Left kidney (tissue), 2 donors: Measurements from ENCODE around the gene PRDM11. TPM values are rescaled to one million over a fixed set of nuclear protein-coding genes. Genes with fewer than 3 reads are reported as not detected.
"Not testable (repeated sequence)": the region's sequence is repeated elsewhere in the genome, so short reads cannot be mapped to it uniquely, and the experiment has no call there.

Source experiments
- DNase-seq: peaks from one replicate; pipeline ENCODE4 v3.0.0-alpha.2; 2013
- polyA plus RNA-seq: library from polyadenylated mRNA; unstranded; fragments of 120-200 nt; gene quantifications from one replicate; pipeline ENCODE4 v1.2.1, GENCODE V29; 2013; ENCODE audit not compliant: insufficient read length

PRDM11 gene
- polyA plus RNA-seq, 1 donor = 22.1 TPM

GRCh38 chr11:45233121-45233803, 86.8 kb downstream of the PRDM11 start:
- DNase-seq = peak; percentile 43

GRCh38 chr11:45233804-45234170, 87.3 kb downstream of the PRDM11 start:
- DNase-seq = no peak

DNA sequence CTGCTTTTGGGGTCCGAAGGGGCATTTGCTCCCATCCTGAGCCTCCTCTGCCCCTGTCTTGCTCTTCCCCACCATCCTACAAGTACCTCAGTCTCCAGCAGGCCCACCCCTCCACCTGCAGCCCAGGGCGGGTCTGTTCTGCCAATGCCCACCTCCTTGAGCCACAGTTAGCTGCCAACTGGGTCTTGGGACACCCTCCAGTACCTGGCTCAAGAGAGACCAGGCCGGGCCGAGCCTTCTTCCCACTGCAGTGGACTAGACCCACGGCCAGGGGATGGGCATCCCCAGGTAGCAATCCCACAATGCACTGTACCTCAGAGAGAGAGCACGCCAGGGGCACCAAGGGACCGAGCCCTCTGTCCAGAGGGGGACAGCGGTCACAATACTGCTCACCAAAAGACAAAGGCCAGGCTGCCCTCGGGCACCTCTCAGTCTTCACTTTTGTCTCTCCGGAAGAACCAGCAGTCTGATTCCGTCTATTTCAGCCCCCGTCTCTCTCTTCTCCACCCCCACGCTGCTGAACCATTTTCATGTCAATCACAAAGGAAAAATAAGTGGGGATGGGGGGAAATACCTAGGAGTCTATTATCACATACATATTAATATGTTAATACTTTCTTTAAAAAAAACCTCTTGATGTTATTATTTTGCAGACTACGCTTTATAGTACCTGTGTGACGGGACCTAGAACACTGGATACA, 88.0 kb downstream of the PRDM11 start:
- no peak for DNase-seq

GRCh38 chr11:45237711-45238315, 91.4 kb downstream of the PRDM11 start:
- no peak for DNase-seq

GRCh38 chr11:45238724-45239123, 92.3 kb downstream of the PRDM11 start:
- no peak for DNase-seq

GRCh38 chr11:45239733-45240132, 93.3 kb downstream of the PRDM11 start:
- DNase-seq = no peak

DNA sequence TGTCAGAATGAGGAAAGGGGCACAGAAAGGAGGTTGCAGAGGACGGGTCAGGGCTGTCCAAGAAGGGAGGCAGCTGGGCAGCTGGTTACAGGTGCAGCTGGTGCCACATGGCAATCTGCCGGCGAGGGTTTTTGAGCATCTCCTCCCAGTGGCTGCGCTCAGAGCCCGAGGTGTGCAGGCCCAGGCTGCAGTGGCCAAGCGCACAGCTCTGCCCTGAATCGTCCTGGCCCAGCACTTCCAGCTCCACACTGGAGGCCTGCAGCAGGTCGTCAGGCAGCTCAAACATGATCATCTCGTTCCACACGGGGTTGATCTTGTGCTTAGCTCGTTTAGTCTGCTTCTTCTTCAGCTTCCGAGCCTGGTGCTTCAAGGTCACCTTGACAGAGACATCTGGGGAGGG, 97.5 kb downstream of the PRDM11 start:
- no peak for DNase-seq

GRCh38 chr11:45245218-45246045, 99.0 kb downstream of the PRDM11 start:
- DNase-seq = no peak

GRCh38 chr11:45246241-45246640, 99.8 kb downstream of the PRDM11 start:
- DNase-seq = no peak

DNA sequence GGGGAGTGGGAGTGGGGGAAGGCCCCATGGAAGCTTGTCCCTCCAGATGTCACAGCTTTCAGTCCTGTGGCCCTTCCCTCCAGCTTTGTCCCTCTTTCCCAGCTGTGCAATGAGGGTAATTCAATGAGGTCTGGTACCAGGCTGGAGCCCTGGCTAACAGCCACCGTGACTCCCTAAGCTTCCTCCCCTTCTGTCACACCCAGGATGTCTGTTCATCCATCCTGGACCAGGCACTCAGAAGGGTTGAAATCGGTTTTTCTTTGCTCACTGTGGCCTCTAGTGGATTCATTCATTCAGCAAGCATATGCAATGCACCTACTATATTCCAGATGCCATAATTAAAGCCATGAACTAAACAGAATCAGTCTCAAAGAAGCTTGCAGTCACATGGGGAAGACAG, 101.0 kb downstream of the PRDM11 start:
- no peak for DNase-seq

GRCh38 chr11:45248501-45249011, 102.1 kb downstream of the PRDM11 start:
- DNase-seq = no peak

GRCh38 chr11:45249372-45249771, 102.9 kb downstream of the PRDM11 start:
- DNase-seq = not testable (repeated sequence)

DNA sequence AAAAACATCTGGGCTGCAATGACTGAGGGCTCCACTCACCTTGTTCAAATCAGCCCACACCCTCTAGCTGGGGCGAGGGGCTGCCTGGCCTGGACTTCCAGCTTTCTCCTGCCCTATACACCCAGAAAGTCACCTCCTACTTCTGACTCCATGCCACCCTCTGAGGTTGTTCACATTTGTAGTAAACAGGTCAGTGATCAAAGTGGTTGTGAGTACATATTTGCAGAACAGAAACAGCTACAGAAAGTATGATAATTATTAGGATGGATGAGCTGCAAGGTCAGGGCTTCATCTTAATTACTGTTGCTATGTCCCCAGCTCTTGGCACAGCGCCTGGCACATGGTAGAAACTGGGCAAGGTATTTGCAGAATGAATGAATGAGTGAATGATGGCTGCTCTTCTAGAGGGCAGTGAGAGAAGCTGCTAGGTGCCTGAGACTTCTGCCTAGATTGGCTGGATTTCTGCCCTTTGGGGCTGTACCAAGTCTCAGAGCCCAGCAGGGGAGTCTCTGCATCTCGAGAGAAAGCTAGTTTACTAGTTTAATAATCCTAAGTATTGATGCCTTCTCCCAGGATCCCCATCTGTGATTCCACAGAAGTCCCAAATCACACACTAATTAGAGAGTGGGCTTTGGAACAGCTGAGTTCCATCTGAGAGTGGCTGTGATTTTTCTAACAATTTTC, 103.7 kb downstream of the PRDM11 start:
- DNase-seq = peak; percentile 27

DNA sequence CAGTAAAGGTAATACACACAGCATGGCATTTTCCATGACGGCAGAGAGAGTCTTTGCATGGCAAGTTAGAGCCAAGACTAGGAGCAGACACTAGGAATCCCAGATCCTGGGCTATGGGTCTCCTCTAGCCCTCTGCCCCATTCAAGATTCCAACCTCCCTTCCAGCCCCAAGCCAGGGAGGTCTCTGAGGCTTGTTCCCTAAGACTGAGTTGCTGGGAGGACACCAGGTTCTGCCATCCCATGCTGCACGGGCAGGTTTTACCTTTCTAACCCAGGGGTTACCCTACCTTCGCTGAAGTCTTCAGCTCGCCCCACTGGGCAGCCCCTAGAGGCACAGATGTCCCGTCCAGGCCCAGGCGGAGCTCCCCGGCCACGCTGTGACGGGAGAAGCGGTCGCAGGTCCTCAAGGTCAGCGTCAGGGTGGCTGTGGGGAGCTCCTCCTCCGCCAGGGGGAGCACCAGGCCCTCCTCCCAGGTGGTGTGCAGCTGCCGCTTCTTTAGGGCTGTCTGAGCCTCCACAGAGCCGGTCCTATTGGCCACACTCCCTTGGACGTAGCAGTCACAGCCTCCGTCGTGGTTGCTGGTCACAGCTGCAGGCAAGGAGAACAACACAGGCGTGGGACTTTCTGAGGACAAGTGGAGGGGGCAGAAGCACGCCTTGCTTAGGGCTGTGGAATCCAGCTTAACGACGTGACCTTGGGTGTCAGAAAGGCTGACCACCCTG, 105.9 kb downstream of the PRDM11 start:
- DNase-seq = no peak

GRCh38 chr11:45252877-45253276, 106.4 kb downstream of the PRDM11 start:
- no peak for DNase-seq

DNA sequence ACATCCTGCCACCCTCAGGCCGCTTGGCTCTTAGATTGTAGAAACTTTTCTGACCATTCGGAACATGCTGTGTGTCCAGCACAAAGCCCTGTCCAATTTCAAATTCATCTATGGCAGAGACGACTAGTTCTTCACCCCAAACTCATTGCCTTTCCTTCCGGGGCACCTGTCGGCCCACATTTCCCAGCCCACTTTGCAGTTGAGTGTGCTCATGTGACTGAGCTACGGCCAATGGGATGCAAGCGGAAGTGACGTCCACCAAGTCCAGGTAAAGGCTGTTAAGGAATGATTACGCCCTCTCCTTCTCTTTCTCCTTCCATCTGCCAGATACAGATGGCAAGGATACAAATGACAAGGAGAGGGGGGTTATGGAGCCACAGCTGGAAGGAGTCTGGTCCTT, 107.2 kb downstream of the PRDM11 start:
- DNase-seq = no peak

GRCh38 chr11:45254070-45254469, 107.6 kb downstream of the PRDM11 start:
- no peak for DNase-seq

- DNase-seq = no peak
Observed at GRCh38 chr11:45258982-45259530, 112.6 kb downstream of the PRDM11 start.

DNA sequence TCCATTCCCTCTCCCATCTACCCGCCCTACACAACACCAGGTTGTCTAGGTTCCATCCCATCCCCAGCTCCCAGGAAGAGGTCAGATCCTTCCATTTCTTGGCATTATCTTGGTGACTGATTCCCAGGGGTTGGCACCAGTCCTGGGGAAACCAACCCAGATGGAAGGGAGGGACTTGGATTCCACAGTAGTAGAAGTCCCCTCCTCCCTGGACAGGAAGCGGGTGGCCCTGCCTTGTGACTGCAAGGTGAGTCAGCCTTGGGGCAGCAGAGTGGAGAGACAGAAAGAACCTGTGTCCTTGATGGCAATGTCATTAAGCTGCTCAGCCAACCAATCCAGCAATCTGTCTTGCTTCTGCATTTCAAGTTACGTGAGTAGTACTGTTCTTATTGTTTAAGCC, 113.2 kb downstream of the PRDM11 start:
- DNase-seq = no peak

GRCh38 chr11:45260071-45260470, 113.6 kb downstream of the PRDM11 start:
- DNase-seq = no peak

GRCh38 chr11:45262900-45263299, 116.5 kb downstream of the PRDM11 start:
- DNase-seq = no peak
